K562 (cell line): Measurements from ENCODE around the gene LRMDA. TPM values are rescaled to one million over a fixed set of nuclear protein-coding genes. Genes with fewer than 3 reads are reported as not detected.

Source experiments
- ATAC-seq: fragments of 200-7000 bp; cut with Tn5 transposase; 3 replicates; pipeline ENCODE4 v1.9.1; 2020; ENCODE audit warnings: moderate library complexity
- BruUV-seq: library from RNA; stranded (reverse); fragments of 400-500 nt; replicated peaks from 2 replicates; lab custom pipeline; 2021; lab: Mats Ljungman, UMichigan
- CTCF ChIA-PET: fragments of 300-600 bp; formaldehyde crosslinking; extraction: SDS; loops from one replicate; lab custom pipeline; 2021; ENCODE audit warnings: low intra/inter-chr PET ratio; lab: Yijun Ruan, JAX
- POLR2A ChIA-PET: fragments of 300-600, 350-650 bp; sonication (Branson Sonifier 250); formaldehyde crosslinking; extraction: SDS; loops from one replicate; lab custom pipeline; 2021; ENCODE audit warnings: antibody characterized with exemption, inconsistent platforms; lab: Yijun Ruan, JAX
- DNase-seq, 4 experiments: peaks; one replicate each; pipeline versions ENCODE4 v3.0.0 to v3.0.0-alpha.2; 2011 to 2018; ENCODE audit warnings: low spot score in 3 of 4, mixed read lengths in 3 of 4; ENCODE audit errors: extremely low read depth in 1 of 4
- FAIRE-seq: peaks from 2 replicates; lab custom pipeline; 2011; peaks lifted over from hg19 to GRCh38; lab: Jason Lieb, UNC
- H2AFZ ChIP-seq: 2 replicates; pipeline ENCODE4 v1.6.0; 2011; ENCODE audit warnings: low read depth, low read length, control low read depth, inconsistent platforms
- H3K27ac ChIP-seq: fragments of 200-600 bp; 3 replicates; pipeline ENCODE4 v1.8.0; 2011; ENCODE audit warnings: low read depth, mild to moderate bottlenecking, control low read depth, inconsistent platforms, low read length, moderate library complexity, mixed read lengths; ENCODE audit errors: extremely low read depth
- H3K27me3 ChIP-seq, 2 experiments: fragments of 300-600 bp in 1 of 2; 2 replicates in 1 of 2; 3 replicates in 1 of 2; pipeline versions ENCODE4 v1.6.0 to v1.8.0; 2011; ENCODE audit warnings: inconsistent platforms in 2 of 2, low read length in 2 of 2, mild to moderate bottlenecking in 1 of 2, mixed read lengths in 1 of 2, moderate library complexity in 1 of 2; ENCODE audit not compliant: control insufficient read depth in 2 of 2, insufficient read depth in 2 of 2
- H3K36me3 ChIP-seq: fragments of 300-600 bp; 3 replicates; pipeline ENCODE4 v1.8.0; 2011; ENCODE audit warnings: mild to moderate bottlenecking, low read length, inconsistent platforms; ENCODE audit not compliant: control insufficient read depth, insufficient read depth
- H3K4me1 ChIP-seq, 2 experiments: fragments of 200-600 bp in 1 of 2; replicated peaks in 1 of 2; 2 replicates in 1 of 2; 3 replicates in 1 of 2; pipeline versions ENCODE4 v1.5.1 to v1.8.0; 2011; ENCODE audit warnings: inconsistent platforms in 2 of 2, low read length in 2 of 2, mild to moderate bottlenecking in 1 of 2, mixed read lengths in 1 of 2, moderate library complexity in 1 of 2; ENCODE audit not compliant: control insufficient read depth in 2 of 2, insufficient read depth in 2 of 2
- H3K4me2 ChIP-seq: 2 replicates; pipeline ENCODE4 v1.6.1; 2011; ENCODE audit warnings: low read length, control low read depth, inconsistent platforms, mixed read lengths; ENCODE audit not compliant: insufficient read depth
- H3K4me3 ChIP-seq: fragments of 200-600 bp; sonication (generic), shearing (Covaris generic); 2 replicates; pipeline ENCODE4 v1.5.1; 2016; ENCODE audit warnings: control low read depth, inconsistent platforms
- H3K79me2 ChIP-seq: fragments of 200-600 bp; 3 replicates; pipeline ENCODE4 v1.8.0; 2011; ENCODE audit warnings: low read length, inconsistent platforms; ENCODE audit not compliant: control insufficient read depth, insufficient read depth
- H3K9ac ChIP-seq, 2 experiments: 2 replicates each; pipeline versions ENCODE4 v1.6.0 to v1.6.1; 2011; ENCODE audit warnings: low read depth in 2 of 2, low read length in 2 of 2, control low read depth in 1 of 2, inconsistent platforms in 1 of 2, mild to moderate bottlenecking in 1 of 2, mixed read lengths in 1 of 2; ENCODE audit not compliant: insufficient read depth in 1 of 2
- H3K9me1 ChIP-seq: one replicate; pipeline ENCODE4 v1.6.0; 2011; ENCODE audit warnings: inconsistent platforms, mild to moderate bottlenecking, low read length, moderate library complexity; ENCODE audit not compliant: control insufficient read depth, insufficient read depth
- H3K9me3 ChIP-seq: replicated peaks from 2 replicates; pipeline ENCODE4 v1.5.1; 2011; ENCODE audit warnings: low read depth, low read length, inconsistent platforms; ENCODE audit not compliant: control insufficient read depth, insufficient read depth
- H4K20me1 ChIP-seq: replicated peaks from 2 replicates; pipeline ENCODE4 v1.6.1; 2011; ENCODE audit warnings: low read length, inconsistent platforms, mixed read lengths; ENCODE audit not compliant: control insufficient read depth, insufficient read depth
- CBX3 ChIP-seq, 2 experiments: IDR thresholded peaks; 1 replicate in 1 of 2; 2 replicates in 1 of 2; pipeline ENCODE4 v1.6.1; 2012; ENCODE audit warnings: inconsistent platforms in 2 of 2, low read length in 2 of 2, borderline replicate concordance in 1 of 2, control low read depth in 1 of 2
- EP300 ChIP-seq: IDR thresholded peaks from 2 replicates; pipeline ENCODE4 v1.6.1; 2012; ENCODE audit warnings: low read length, improper control_type of control experiment
- KAT2B ChIP-seq: IDR thresholded peaks from one replicate; pipeline ENCODE4 v1.6.1; 2012; ENCODE audit warnings: low read depth, mild to moderate bottlenecking, control low read depth, inconsistent platforms, low read length, moderate library complexity
- LARP7 ChIP-seq: fragments of 450-650 bp; IDR thresholded peaks from 2 replicates; pipeline ENCODE4 v1.6.1; 2016
- NR2F6 ChIP-seq: fragments of 450-650 bp; formaldehyde crosslinking; IDR thresholded peaks from 2 replicates; pipeline ENCODE4 v1.4.0; 2020; ENCODE audit warnings: mild to moderate bottlenecking
- PKNOX1 ChIP-seq: fragments of 450-650 bp; IDR thresholded peaks from 2 replicates; pipeline ENCODE4 v1.6.1; 2016
- RBM17 ChIP-seq: fragments of 200-400 bp; formaldehyde crosslinking; IDR thresholded peaks from 2 replicates; pipeline ENCODE4 v1.6.1; 2017; ENCODE audit warnings: low read depth, mild to moderate bottlenecking, low read length, borderline replicate concordance
- SIN3A ChIP-seq, 2 experiments: fragments of 150-350 bp in 1 of 2; IDR thresholded peaks; 2 replicates each; pipeline ENCODE4 v1.6.1; 2011 to 2016; ENCODE audit warnings: borderline replicate concordance in 2 of 2, low read depth in 2 of 2, low read length in 2 of 2, mild to moderate bottlenecking in 2 of 2, moderate library complexity in 2 of 2; ENCODE audit not compliant: control insufficient read depth in 1 of 2
- SMARCA4 ChIP-seq: fragments of 450-650 bp; IDR thresholded peaks from 2 replicates; pipeline ENCODE4 v1.6.1; 2016
- SNIP1 ChIP-seq: fragments of 450-650 bp; IDR thresholded peaks from 2 replicates; pipeline ENCODE4 v1.7.1; 2017; ENCODE audit warnings: low read depth, mild to moderate bottlenecking
- VEZF1 ChIP-seq: fragments of 200-800 bp; sonication (Bioruptor generic); IDR thresholded peaks from 2 replicates; pipeline ENCODE4 v1.6.1; 2017; ENCODE audit warnings: missing genetic modification characterization, missing compliant biosample characterization
- WGBS: fragments of 100-300 bp; shearing (Covaris generic); methylation state at CpG from one replicate; pipeline ENCODE4 v1.1.6; 2016; ENCODE audit warnings: low coverage, mixed read lengths; ENCODE audit not compliant: insufficient coverage; ENCODE audit errors: missing lambda C conversion rate; 5-methylcytosine and 5-hydroxymethylcytosine counted together
- in situ Hi-C: fragments of 300-500 bp; cut with MboI; formaldehyde crosslinking; loops from 4 replicates; pipeline ENCODE4 v1.15.0; 2018; ENCODE audit warnings: inconsistent platforms, mixed read lengths
- intact Hi-C: fragments of 100-400 bp; cut with micrococcal nuclease; formaldehyde crosslinking; loops from 2 replicates; pipeline ENCODE4 v1.14.2; 2022
- polyA plus RNA-seq, 8 experiments: library from polyadenylated mRNA; depleted of rRNA in 4 of 8; stranded (reverse) in 5 of 8; unstranded in 3 of 8; fragments of >200 nt; fragmentation: Nextera tagmentation in 2 of 8; fragmentation: Illumina TruSeq in 1 of 8; extraction: Ambion mirVana in 2 of 8; extraction: Trizol in 1 of 8; gene quantifications; 2 replicates each; pipeline versions ENCODE4 v1.2.1 to v1.2.3, GENCODE V29; 2011 to 2014; ENCODE audit warnings: inconsistent platforms in 1 of 8, missing spikeins in 1 of 8
- total RNA-seq, 7 experiments: library from RNA; depleted of rRNA in 6 of 7; stranded (reverse); fragments of >200 nt in 6 of 7; fragmentation: Illumina TruSeq in 2 of 7; extraction: Trizol in 2 of 7; gene quantifications; 2 replicates each; pipeline versions ENCODE4 v1.2.1 to v1.2.3, GENCODE V29; 2011 to 2021; ENCODE audit warnings: low replicate concordance in 1 of 7

The LRMDA gene
- total and polyA plus RNA-seq, 9 of the 15 experiments (the other 6 are each of a cell fraction or from before 2014, with no cell fraction given) = 0.25 TPM; not detected in 8

- intact Hi-C loops = no loop called here
- Histone ChIP-seq H3K4me1 (no peaks in the 10 kb centered on the region), H4K20me1 (no peaks in the 10 kb centered on the region), H2AFZ (no peak overlapping the region), H3K9me1 (no peaks in the 10 kb centered on the region), H3K27ac (no peak overlapping the region), H3K4me3 (no peak overlapping the region), H3K27me3 (no peaks in the 10 kb centered on the region; a peak in 1 of 5 replicates), H3K4me2 (no peak overlapping the region), H3K9me3 (no peaks in the 10 kb centered on the region), H3K9ac (no peak overlapping the region), H3K79me2 (no peaks in the 10 kb centered on the region), H3K36me3 (no peaks in the 10 kb centered on the region)
- ChIA-PET POLR2A (interaction anchor here (1.5 kb wide), 1 partner anchor 9 kb away, joined by 3 read pairs; no protein-coding TSS in a partner anchor), CTCF (no interaction called here)
- DNase-seq (no peak), ATAC-seq (no peak), FAIRE-seq (no peak)
- no TSS peak for BruUV-seq
- TF ChIP-seq VEZF1 (CRISPR knock-in tag) = no peak
- in situ Hi-C loops = no loop called here
- WGBS = under 1% methylated on average over 8 of the region's 8 CpGs
Measured at GRCh38 chr10:75845176-75845947, 413.9 kb downstream of the LRMDA start.

GRCh38 chr10:75847477-75847876 is 416.1 kb downstream of the LRMDA start:
- H3K9me1 ChIP-seq = no peaks in the 10 kb centered on the region
- POLR2A ChIA-PET = no interaction called here
- no peaks in the 10 kb centered on the region for H3K4me1 ChIP-seq
- no TSS peak for BruUV-seq
- no peak for ATAC-seq
- CTCF ChIA-PET = no interaction called here
- no peak overlapping the region for H2AFZ ChIP-seq
- FAIRE-seq = no peak
- no peak for DNase-seq
- no peaks in the 10 kb centered on the region for H3K79me2 ChIP-seq
- H3K9me3 ChIP-seq = no peaks in the 10 kb centered on the region
- no peaks in the 10 kb centered on the region for H3K27me3 ChIP-seq
- H3K4me3 ChIP-seq = no peak overlapping the region
- no peak overlapping the region for H3K9ac ChIP-seq
- H3K4me2 ChIP-seq = no peak overlapping the region
- H3K36me3 ChIP-seq = no peaks in the 10 kb centered on the region
- H4K20me1 ChIP-seq = no peaks in the 10 kb centered on the region
- intact Hi-C loops = no loop called here
- H3K27ac ChIP-seq = no peak overlapping the region
- in situ Hi-C loops = no loop called here
- no peak for TF ChIP-seq NR2F6 (CRISPR knock-in tag)
- no peak for TF ChIP-seq KAT2B
- no peak for TF ChIP-seq CBX3 (IDR thresholded peaks at IDR 0.05; ENCODE audit: borderline replicate concordance in 1 of 2, low read length in 2 of 2)
- no peak for TF ChIP-seq EP300
- TF ChIP-seq SNIP1 = no peak
- TF ChIP-seq RBM17 = no peak
- TF ChIP-seq LARP7 = no peak
- no peak for TF ChIP-seq PKNOX1
- no peak for TF ChIP-seq SMARCA4
- TF ChIP-seq SIN3A (IDR thresholded peaks at IDR 0.05; ENCODE audit: borderline replicate concordance in 2 of 2, control insufficient read depth in 1 of 2, low read depth in 2 of 2, low read length in 2 of 2) = no peak
